ENCODE results near the gene ESRRA.

DNA sequence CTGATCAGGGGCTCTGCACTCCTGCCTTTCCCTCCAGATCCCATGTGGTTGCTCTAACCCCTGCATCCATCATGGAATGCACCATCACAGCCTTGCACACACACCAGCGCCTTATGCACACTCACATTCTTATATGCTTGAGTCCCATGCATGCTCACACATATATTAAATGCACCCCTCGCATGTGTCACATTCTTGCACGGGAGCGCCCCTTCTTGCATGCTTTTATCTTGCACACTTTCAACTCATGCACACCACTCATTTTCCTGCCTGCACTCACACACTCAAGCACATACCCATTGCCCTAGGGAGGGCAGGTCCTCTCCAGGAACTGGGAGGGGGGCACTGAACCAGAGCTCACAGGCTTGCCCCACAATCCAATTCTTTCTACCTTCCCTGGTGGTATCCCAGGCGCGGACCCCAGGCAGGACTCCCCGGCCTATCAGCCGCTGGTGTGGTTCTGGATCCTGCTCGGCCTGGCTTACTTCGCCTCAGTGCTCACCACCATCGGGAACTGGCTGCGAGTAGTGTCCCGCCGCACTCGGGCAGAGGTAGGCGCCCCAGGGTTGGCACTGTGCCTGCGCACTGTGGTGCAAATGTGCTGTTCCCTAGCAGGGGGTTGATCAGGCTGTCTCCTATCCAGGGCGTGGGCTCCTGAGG lies 7.5 kb upstream of the ESRRA start:
- TF ChIP-seq ESRRA (IDR thresholded peaks at IDR 0.05; ENCODE audit: borderline replicate concordance, low read length) (no peak), CTCF (IDR thresholded peaks at IDR 0.05) (no peak), PHF8 (IDR thresholded peaks at IDR 0.05; ENCODE audit: borderline replicate concordance, low read depth) (no peak), EP300 (IDR thresholded peaks at IDR 0.05) (no peak), EHMT2 (IDR thresholded peaks at IDR 0.05; ENCODE audit: low read depth) (no peak), POLR2A (IDR thresholded peaks at IDR 0.05; ENCODE audit: low read length) (no peak), SMC3 (IDR thresholded peaks at IDR 0.05) (no peak), NPAS2 (CRISPR knock-in tag; IDR thresholded peaks at IDR 0.05; ENCODE audit: borderline replicate concordance) (no peak), RAD21 (conservative IDR thresholded peaks at IDR 0.05 in 1 of 2, IDR thresholded peaks at IDR 0.05 in 1 of 2) (no peak)

Measured in A549 (cell line).